ENCODE measurements around the gene EGFR.

DNA sequence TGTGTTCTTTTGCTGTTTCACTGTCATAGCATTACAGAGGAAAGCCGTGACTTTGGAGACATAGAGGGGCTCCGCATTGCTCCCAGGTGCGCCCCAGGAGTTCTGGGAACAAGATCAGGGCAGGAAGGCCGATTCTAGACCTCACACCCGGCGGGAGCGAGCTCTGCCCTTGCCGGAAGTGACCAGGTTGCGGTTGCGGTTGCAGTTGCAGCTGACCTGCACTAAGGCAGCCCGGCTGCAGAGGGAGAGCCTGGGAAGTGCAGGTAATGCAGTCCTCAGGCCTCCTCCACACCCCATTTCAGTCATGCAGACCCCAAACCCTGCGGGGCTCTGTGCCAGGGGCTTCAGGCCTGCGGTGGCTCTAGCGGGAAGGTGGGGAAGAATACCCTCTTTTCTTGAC lies 216.3 kb downstream of the EGFR start:
- TF ChIP-seq, protein P1, sequence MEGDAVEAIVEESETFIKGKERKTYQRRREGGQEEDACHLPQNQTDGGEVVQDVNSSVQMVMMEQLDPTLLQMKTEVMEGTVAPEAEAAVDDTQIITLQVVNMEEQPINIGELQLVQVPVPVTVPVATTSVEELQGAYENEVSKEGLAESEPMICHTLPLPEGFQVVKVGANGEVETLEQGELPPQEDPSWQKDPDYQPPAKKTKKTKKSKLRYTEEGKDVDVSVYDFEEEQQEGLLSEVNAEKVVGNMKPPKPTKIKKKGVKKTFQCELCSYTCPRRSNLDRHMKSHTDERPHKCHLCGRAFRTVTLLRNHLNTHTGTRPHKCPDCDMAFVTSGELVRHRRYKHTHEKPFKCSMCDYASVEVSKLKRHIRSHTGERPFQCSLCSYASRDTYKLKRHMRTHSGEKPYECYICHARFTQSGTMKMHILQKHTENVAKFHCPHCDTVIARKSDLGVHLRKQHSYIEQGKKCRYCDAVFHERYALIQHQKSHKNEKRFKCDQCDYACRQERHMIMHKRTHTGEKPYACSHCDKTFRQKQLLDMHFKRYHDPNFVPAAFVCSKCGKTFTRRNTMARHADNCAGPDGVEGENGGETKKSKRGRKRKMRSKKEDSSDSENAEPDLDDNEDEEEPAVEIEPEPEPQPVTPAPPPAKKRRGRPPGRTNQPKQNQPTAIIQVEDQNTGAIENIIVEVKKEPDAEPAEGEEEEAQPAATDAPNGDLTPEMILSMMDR (conservative IDR thresholded peaks at IDR 0.05 in 1 of 2, IDR thresholded peaks at IDR 0.05 in 1 of 2; ENCODE audit: extremely low read depth in 1 of 2, insufficient read depth in 1 of 2, low read depth in 1 of 2, low read length in 2 of 2): no peak
- TF ChIP-seq EZH2 (IDR thresholded peaks at IDR 0.05; ENCODE audit: borderline replicate concordance, low read length): no peak

All from mammary epithelial cell (primary cell).